Gastrocnemius medialis (tissue), 4 donors: ENCODE results near the gene BRICD5. TPM values are rescaled to one million over a fixed set of nuclear protein-coding genes. Genes with fewer than 3 reads are reported as not detected.

ENCODE experiments used
- ATAC-seq, 2 donors: fragments of 150-250 bp; one replicate each; pipeline ENCODE4 v1.9.1; 2016
- DNase-seq, 2 donors: peaks; one replicate each; pipeline ENCODE4 v3.0.0-alpha.2; 2019
- H3K27ac ChIP-seq, 4 donors: fragments of 200-600 bp; sonication (generic); 1 replicate in 1 of 4; 2 replicates in 3 of 4; pipeline ENCODE4 v1.5.1; 2016 to 2018; ENCODE audit warnings: mild to moderate bottlenecking in 2 of 4, moderate library complexity in 1 of 4
- H3K27me3 ChIP-seq, 3 donors: fragments of 200-600 bp; sonication (generic) in 2 of 3; 1 replicate in 1 of 3; 2 replicates in 2 of 3; pipeline versions ENCODE4 v1.5.1 to v1.6.0; 2016 to 2019; ENCODE audit warnings: mild to moderate bottlenecking in 1 of 3, moderate library complexity in 1 of 3
- H3K36me3 ChIP-seq, 2 donors: fragments of 200-600 bp; sonication (generic) in 1 of 2; one replicate each; pipeline ENCODE4 v1.5.1; 2017 to 2018
- H3K4me1 ChIP-seq, 2 donors: fragments of 200-600 bp; sonication (generic) in 1 of 2; one replicate each; pipeline ENCODE4 v1.5.1; 2016 to 2017; ENCODE audit warnings: mild to moderate bottlenecking in 2 of 2
- H3K4me3 ChIP-seq, 4 donors: fragments of 200-600 bp; sonication (generic) in 3 of 4; 1 replicate in 1 of 4; 2 replicates in 3 of 4; pipeline ENCODE4 v1.5.1; 2016 to 2019; ENCODE audit warnings: mild to moderate bottlenecking in 2 of 4
- H3K9me3 ChIP-seq, 3 donors: fragments of 200-600 bp; sonication (generic) in 2 of 3; 1 replicate in 1 of 3; 2 replicates in 2 of 3; pipeline ENCODE4 v1.5.1; 2016 to 2019
- CTCF ChIP-seq, 5 experiments: fragments of 450-650 bp in 3 of 5; fragments of 200-600 bp in 2 of 5; sonication (generic) in 2 of 5; IDR thresholded peaks in 4 of 5; conservative IDR thresholded peaks in 1 of 5; 1 replicate in 4 of 5; 2 replicates in 1 of 5; pipeline ENCODE4 v1.5.1; 2016 to 2019; ENCODE audit warnings: antibody characterized with exemption in 5 of 5, mild to moderate bottlenecking in 3 of 5, moderate library complexity in 3 of 5
- POLR2A ChIP-seq, 2 donors: fragments of 450-650 bp; IDR thresholded peaks; one replicate each; pipeline ENCODE4 v1.6.1; 2017; ENCODE audit warnings: antibody characterized with exemption in 2 of 2, mild to moderate bottlenecking in 2 of 2, moderate library complexity in 2 of 2
- in situ Hi-C, 4 donors: fragments of 200-750 bp; cut with MboI; loops; one replicate each; pipeline versions ENCODE4 v1.15.0 to v1.8.0; 2017; ENCODE audit warnings: low sequenced_read_pairs in 4 of 4
- intact Hi-C: fragments of 100-400 bp; cut with DNase I; formaldehyde crosslinking; loops from one replicate; pipeline ENCODE4 v1.15.1; 2023; ENCODE audit warnings: low total_unique reads
- total RNA-seq, 4 donors: library from RNA; depleted of rRNA; stranded (reverse); fragments of >200 nt; gene quantifications; one replicate each; pipeline versions ENCODE4 v1.1.0 to v1.2.3, GENCODE V29; 2016

BRICD5 gene
- total RNA-seq, 4 donors from 2014 or later = 0.15 to 2.2 (median 1.4) TPM

- in situ Hi-C loops (no loop called here), intact Hi-C loops (no loop called here)
- H3K27ac ChIP-seq = peak overlapping the region; percentile 96 to 100 (median 100)
- ATAC-seq (no peak), DNase-seq (no peak)
- TF ChIP-seq POLR2A (IDR thresholded peaks at IDR 0.05) = no peak
- no peak for TF ChIP-seq CTCF (IDR thresholded peaks at IDR 0.05 in 4 of 5, conservative IDR thresholded peaks at IDR 0.05 in 1 of 5)
- H3K36me3 ChIP-seq = peaks cover 0 to 35% of the 10 kb centered on the region in 2 donors
- H3K27me3 ChIP-seq = no peaks in the 10 kb centered on the region
- H3K4me3 ChIP-seq = no peak overlapping the region
- no peaks in the 10 kb centered on the region for H3K9me3 ChIP-seq
- peaks cover 35% of the 10 kb centered on the region in 2 donors for H3K4me1 ChIP-seq
Measured at GRCh38 chr16:2206780-2207433, 3.8 kb downstream of the BRICD5 start.

- Histone ChIP-seq H3K36me3 (peaks cover 0 to 35% of the 10 kb centered on the region in 2 donors), H3K27me3 (no peaks in the 10 kb centered on the region), H3K4me1 (peaks cover 30% of the 10 kb centered on the region in 2 donors), H3K9me3 (no peaks in the 10 kb centered on the region), H3K27ac (peak overlapping the region; percentile 96 to 100 (median 100)), H3K4me3 (peak overlapping the region in 3 of 4 donors; percentile 82 to 94 (median 90))
- in situ Hi-C loops = no loop called here
- TF ChIP-seq POLR2A (IDR thresholded peaks at IDR 0.05) = no peak
- TF ChIP-seq CTCF (IDR thresholded peaks at IDR 0.05 in 4 of 5, conservative IDR thresholded peaks at IDR 0.05 in 1 of 5) = no peak
- DNase-seq (no peak), ATAC-seq (no peak)
- intact Hi-C loops = no loop called here
Measured at GRCh38 chr16:2206420-2206779, 4.3 kb downstream of the BRICD5 start.

GRCh38 chr16:2205967-2206313, 4.7 kb downstream of the BRICD5 start:
- H3K9me3 ChIP-seq = no peaks in the 10 kb centered on the region
- DNase-seq (no peak), ATAC-seq (no peak)
- H3K4me1 ChIP-seq = peaks cover 26% of the 10 kb centered on the region in 2 donors
- H3K27ac ChIP-seq = peak overlapping the region; percentile 96 to 100 (median 100)
- TF ChIP-seq POLR2A (IDR thresholded peaks at IDR 0.05) = no peak
- TF ChIP-seq CTCF (IDR thresholded peaks at IDR 0.05 in 4 of 5, conservative IDR thresholded peaks at IDR 0.05 in 1 of 5) = no peak
- peaks cover 0 to 35% of the 10 kb centered on the region in 2 donors for H3K36me3 ChIP-seq
- H3K4me3 ChIP-seq = peak overlapping the region; percentile 82 to 94 (median 92)
- in situ Hi-C loops (no loop called here), intact Hi-C loops (loop anchor here (1.0 kb wide), 3 partner anchors 8 to 62 kb away; partner anchors contain the start of genes E4F1, PGP and RNPS1)
- H3K27me3 ChIP-seq = no peaks in the 10 kb centered on the region

- DNase-seq = peak; percentile 70 to 78
- in situ Hi-C loops (no loop called here), intact Hi-C loops (loop anchor here (1.0 kb wide), 3 partner anchors 9 to 63 kb away; partner anchors contain the start of genes E4F1, PGP and RNPS1)
- peak; percentile 73 to 80 for TF ChIP-seq POLR2A (IDR thresholded peaks at IDR 0.05)
- peak in 1 of 5 experiments; percentile 42 for TF ChIP-seq CTCF (IDR thresholded peaks at IDR 0.05 in 4 of 5, conservative IDR thresholded peaks at IDR 0.05 in 1 of 5)
- Histone ChIP-seq H3K36me3 (peaks cover 0 to 35% of the 10 kb centered on the region in 2 donors), H3K27me3 (no peaks in the 10 kb centered on the region), H3K9me3 (no peaks in the 10 kb centered on the region), H3K4me1 (peaks cover 19 to 20% of the 10 kb centered on the region in 2 donors), H3K27ac (peak within 1 kb of the TSS; percentile 96 to 100 (median 100)), H3K4me3 (peak within 1 kb of the TSS; percentile 82 to 94 (median 92))
- peak; percentile 87 to 91 for ATAC-seq
Measured at GRCh38 chr16:2205104-2205966, 5.3 kb downstream of the BRICD5 start, which contains the start of gene MLST8. Gene MLST8 (plus strand): TSS chr16:2205454. CDS start chr16:2206086, 632 bp downstream.
